Activated naive CD8-positive, alpha-beta T cell treated with anti-CD3 and anti-CD28 coated beads, Interleukin-2, amount 50 U/mL, for 16 hours (primary cell): Measurements from ENCODE around the gene TMEM208.

ENCODE experiments used
- DNase-seq: peaks from one replicate; pipeline ENCODE4 v3.0.0-alpha.2; 2020; ENCODE audit warnings: low read depth, low spot score

The TMEM208 gene

DNA sequence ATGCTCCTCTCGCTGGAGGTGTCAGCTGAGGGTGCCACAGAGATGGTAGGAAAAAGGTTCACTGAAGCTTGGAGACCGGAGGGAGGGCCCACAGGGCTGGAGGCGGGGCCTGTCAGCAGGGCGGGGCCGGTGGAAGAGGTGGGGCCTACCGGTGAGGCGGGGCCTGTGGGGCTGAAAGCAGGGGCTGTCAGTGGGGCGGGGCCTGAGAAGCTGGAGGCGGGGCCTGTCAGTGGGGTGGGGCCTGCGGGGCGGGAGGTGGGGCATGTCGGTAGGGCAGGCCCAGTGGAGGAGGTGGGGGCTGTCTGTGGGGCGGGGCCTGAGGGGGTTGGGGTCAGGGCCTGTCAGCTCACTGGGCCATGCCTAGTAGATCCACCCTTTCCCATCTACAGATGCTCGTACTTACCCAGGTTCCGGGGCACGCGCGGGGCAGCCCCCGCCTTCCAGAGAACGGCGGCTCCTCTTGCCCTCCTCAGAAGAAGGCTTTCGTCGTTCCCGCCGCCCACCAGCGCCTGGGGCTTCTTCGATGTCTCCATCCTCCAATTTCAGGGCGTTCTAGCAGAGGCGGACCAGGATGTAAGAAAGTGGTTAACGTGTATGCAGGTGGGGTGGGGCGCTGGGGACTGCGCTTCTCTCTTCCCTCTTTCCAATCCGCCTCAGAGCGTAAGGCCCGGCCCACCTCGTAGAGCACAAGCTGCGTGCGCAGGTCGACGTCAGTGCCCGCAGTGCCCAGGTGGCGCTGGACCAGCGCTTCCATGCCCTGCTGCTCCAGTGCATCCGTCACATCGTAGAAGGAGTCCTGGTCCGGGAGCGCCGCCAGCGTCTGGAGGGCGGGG, 9.8 kb downstream of the TMEM208 start:
- peak; percentile 41 for DNase-seq

DNA sequence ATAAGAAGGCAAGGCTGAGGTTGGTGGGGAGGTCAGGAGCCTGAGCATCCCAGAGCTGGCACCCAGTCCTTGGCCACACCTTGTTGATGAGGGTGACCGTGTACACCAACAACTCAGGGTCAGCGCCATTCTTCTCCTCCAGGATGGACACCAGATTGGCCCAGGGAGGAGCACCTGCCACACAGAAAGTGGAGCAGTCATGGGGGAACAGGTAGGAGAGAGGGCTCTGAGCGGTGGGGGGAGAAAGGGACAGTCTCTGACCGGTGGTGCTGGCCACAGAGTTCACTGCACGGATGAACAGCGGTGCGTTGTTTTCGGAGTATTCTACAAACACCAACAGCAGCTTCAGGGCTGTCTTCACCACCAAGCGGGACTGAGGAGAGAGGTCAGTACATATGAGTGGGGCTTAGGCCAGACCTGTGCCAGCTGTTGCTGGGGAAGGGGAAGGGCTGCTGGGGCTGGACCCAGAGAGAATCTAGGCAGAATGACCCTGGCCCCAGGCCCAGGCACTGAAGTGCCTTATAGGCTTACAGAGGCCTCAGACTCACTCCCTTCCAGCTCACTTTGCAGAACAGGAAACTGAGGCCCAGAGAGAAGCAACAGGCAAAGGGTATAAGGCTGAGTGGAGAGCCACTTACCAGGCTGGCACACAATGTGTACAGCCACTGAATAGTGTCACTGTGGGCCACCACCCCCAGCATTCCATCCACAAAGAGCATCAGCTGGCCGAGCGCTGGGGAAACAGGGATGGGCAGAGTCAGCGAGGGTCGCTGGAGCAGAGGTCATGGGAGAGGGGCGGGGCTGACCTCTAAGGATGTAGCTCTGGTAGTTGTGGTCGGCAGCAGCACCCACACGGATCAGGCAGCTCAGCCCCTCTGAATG, 10.7 kb downstream of the TMEM208 start:
- DNase-seq: no peak

DNA sequence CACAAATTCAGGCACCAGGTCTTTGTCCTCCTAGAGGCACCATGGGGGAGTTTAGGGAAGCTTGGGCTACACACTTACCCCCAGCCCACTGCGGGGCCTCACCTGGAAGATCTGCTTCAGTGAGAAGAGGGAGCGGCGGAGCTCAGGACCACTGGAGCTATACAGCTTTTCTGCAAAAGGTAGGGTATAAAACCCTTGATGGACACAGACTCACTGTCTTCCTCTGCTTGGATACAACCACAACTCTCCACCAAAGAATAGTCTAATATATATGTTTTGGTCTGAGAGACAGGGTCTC, 11.3 kb downstream of the TMEM208 start:
- DNase-seq: no peak

DNA sequence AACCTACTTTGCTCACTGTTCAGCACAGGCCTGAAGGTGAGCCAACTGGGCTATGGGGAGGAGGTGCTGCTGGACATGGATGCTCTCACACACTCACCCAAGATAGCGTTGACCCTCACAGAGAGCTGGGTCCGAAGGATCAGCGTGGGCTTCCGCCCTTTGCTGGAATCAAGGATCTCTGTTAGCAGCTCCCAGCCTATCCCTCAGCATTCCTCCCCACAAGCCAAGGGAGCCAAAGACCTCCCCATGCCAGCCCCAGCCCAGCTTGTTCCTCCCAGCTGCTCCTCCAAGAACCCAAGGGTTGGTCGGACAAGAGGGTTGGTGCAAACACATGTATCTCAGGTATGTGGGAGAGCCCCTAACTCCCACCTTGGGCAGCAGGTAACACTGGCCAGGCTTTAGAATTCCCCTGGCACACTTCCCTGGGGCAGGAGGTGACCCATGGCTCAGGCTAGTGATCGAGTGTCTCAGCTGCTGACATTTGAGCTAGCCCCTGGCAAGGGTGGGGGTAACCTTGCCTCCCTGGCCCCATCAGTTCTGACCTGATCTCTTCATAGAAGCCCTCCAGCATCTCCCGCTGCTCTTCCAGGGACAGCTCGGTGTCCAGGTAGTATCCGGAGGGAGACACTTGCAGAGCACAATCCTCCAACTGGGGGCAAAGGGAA, 12.0 kb downstream of the TMEM208 start:
- DNase-seq: no peak

DNA sequence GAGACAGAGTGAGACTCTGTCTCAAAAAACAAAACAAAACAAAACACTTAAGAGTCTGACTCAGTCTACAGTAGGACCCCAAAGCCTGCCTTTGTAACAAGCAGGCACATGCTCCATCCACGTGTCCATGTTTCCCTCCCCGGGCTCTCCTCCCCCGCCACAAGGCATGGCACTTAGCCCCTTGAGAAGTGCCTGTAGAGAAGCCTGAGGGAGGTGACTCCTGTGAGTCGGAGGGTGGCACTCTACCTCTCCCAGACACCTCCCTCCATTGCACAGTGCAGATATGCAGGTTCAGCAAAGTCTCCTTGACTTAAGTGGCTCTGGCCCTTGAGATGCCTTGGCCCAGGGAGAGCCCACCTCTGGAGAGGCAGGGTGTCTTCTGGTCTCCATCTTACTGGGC, 13.6 kb downstream of the TMEM208 start:
- DNase-seq: no peak

DNA sequence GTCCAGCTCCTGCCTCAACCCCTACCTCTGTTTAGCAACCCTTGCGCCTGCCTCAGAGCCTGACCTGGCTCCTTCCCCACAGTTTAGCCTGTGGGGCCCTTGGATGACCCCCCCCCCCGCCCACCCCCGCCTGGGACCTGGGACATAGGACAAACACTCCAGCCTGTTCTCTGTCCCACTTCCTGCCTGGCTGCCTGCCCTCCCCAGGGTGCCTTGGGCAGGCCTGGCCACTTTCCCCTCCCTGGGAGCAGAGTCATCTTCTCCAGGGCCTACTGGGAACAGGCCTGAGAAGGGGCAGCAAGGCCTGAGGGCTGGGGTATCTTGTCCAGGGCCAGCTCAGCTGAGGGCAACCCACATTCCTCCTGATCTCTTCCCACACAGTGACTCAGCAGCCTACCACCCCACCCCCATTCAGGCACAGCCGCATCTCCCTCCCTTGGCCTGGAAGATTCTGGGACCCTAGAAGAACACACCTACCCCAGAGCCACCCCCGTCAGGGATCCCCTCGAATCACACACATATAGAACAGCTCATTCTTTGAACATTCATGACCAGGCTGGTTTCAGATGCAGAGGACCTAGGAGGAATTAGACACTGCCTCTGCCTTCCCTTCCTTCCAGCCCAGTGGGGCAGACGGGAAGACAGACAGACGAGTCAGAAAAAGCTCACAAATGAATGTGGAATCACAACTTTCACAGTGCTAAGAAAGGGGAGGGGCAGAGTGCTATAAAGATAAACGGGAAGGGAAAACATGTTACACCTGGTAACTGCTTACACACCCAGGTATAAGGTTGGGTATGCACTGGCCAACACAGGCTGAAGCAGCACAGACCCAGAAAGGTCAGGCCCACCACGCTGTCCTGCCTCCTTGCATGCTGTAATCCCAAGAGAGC, 14.3 kb downstream of the TMEM208 start:
- DNase-seq: no peak

DNA sequence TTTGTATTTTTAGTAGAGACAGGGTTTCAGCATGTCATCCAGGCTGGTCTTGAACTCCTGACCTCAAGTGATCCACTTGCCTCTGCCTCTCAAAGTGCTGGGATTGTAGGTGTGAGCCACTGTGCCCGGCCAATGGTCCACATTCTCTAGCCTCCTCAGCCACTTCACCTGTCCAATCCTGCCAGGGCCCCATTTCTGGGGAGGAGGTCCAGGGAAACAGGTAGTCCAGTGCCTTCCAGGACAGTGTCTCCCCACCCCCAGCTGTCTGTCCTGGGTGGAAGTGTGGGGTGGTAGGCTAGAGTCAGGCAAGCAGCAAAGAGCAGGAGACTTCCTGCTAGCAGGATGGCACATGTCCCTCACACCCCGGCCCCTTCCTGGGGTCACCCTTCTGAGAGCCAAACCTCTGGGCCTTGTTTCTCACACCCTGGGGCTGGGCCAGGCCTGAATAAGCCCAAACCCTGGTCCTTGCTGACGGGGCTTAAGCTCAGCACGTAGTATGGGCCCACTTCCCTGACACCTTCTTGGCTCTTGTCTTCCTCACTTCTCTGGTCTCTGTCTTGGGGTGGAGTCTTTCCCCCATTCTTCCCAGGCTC, 15.3 kb downstream of the TMEM208 start:
- DNase-seq: no peak

DNA sequence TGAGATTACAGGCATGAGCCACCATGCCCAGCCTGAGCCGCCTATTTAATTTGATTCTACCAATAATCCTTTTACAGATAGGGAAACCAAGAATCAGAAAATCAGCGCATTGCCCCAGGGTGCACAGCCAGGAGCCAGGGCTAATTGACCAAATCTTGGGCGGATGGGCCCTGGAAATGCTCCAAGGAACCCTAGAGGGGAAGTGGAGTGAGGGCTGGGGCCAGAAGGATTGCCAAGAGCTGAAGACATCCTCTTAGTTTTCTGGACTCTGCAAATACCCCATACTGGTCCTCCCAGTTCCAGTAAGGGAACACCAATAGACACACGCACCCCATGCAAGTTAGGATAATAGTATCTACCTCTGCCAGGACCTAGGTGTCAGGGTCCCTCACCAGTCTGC, 16.6 kb downstream of the TMEM208 start:
- no peak for DNase-seq

DNA sequence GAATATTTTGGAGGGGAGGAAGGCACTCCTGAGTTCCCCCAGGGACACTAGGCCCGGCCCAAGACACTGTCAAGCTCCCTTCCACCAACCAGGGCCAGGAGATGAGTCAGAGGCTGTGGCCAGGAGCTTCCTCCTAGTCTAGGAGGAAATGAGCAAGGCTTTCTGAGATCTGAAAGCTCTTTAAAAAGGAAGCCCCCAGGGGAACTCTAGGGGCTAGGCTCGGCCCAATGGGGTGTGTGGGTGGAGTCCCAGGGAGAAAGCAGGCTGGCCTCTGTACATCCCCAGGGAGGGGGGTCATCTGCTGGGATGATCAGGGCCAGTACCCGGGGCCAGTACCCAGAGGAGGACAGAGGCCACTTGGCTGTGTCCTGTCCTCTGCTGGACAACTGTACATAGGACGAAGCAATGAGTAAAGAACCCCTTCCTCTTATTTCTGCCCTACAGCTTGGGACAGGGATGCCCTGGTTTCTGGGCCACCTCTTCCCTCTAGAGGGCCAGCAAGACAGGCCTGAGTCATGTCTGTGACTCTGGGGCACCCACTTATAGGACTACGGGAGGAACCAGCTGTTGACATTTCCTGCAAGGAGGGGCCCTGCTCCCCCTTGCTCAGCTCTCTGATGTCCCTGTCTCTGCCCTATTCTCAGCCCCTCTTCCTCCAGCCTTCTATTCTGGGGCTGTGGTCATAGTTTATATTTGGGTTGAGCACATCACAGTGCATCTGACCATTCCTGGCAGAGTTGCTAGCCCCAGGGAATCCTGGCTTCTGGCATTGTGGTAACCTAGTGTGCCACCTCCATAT, 17.7 kb downstream of the TMEM208 start:
- peak; percentile 58 for DNase-seq

DNA sequence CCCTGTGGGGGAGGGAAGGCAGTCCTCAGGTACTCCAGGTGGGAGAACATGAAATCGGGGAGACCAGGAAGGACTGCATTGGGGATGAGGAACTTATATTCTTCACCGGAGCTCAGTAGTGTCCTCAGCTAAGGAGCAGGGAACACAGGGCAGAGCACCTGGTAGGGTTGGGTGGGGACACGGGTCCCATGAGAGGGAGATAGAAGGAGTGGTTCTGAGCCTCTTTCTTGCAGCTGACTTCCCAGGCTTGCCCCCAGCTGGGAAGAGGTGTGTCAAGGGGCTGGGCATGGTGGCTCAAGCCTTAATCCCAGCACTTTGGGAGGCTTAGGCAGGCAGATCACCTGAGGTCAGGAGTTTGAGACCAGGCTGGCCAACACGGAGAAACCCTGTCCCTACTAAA, 18.3 kb downstream of the TMEM208 start:
- no peak for DNase-seq

DNA sequence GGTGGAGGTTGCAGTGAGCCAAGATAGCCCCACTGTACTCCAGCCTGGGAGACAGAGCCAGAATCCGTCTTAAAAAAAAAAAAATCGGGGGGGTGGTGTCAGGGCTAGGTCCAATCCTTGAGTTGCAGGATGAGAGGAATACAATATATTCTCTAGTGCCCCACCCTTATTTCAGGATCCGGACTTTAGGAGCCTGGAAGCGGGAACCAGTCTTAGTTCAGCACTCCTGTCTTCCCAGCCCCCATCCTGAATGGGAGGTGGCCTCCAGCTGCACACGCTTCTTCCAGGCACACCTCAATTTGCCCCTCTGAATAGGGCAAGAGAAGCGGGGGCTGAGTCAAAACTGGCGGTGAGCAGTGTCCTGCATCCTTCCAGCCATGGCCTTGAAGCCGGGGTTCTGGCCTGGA, 18.7 kb downstream of the TMEM208 start:
- no peak for DNase-seq

DNA sequence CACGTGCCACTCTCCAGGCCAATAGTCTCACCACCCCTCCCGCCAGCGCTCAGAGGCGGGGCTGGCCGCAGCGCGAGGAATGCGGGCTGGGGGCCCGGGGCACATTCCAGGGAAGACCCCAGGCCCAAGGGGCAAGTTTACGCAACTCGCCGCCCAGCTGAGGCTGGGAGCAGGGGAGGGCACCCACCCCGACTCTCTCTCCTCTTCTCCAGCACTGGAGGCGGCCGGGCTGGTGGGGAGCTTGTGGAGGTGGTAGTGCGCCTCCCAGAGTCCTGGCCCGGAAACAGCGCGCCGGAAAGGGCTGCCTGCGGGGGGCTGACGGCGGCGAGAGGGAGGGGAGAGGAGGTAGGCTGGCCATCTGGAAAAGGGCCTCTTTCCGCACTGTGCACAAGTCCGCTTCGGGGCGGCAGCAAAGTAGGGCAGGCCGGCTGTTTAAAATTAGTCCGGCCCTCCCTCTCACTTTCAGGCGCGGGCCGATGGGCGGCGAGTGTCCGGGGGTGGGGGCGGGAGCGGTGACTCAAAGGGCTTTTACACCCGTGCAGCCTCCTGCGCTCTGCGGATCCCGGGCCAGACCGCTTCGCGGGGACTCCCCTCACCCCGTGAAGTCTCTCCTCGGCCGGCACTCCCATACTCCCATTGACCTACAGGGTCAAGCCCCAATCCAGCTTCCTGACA, 19.3 kb downstream of the TMEM208 start:
- DNase-seq: no peak

DNA sequence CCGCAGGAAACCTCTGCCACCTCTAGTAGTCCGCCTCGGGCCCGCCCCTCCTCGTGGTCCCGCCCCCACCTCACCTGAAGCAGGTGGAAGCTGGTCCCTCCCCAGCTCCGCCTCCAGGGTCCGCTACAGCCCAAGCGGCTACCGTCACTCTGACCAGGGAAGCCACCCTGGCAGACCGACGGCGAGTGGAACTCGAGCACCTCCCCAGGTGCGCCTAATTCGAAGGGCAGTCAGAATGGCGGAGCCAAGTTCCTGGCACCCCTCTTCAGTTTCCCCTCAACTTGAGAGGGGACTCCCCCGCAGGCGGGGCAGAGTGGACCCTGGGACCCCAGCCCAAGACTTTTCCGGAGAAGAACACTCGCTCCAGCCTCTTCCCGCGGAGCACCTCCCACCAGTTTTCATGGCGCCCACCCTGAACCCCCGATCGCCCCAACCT, 19.8 kb downstream of the TMEM208 start:
- no peak for DNase-seq

DNA sequence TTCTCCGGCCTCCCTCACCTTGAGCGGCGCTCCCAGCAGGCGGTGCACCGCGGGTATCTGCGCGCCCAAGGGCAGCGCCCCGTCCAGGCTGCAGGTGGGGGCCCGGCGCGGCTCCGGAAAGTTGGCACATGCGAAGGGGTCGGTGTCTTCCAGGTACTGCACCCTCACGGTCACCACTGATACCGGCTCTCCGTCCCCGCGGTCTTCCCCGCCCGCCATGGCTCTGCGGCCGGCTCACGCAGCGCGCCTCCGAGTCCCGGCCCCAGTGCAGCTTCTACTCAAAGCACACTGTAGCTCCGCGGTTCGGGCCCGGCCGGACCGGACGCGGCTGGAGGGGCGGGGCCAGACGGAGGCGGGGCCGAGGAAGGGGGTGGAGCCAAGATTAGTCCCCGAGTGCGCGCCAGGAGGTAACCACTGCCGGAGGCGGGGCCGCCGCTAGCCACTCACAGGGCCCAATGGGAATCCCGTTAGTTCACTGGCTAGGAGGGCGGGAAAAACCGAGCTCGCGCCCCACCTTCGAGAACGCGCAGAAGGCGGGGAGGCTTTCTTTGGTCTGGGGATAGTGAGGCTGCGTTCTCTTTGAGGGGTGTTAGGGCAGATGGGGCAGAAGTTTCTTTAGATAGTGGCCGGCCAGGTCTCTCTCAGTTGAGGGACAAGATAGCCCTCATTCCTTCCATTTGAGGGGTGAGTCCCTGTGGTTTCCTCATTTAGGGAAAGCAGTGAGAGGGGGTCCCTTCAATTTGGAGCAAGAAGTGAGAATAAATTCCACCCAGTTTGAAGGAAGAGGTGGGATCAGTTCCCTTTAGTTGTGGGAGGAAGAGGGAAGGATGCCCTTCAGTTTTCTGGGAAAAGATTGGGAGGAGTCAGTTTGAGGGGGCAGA, 20.5 kb downstream of the TMEM208 start, which contains the start of gene FHOD1:
TSS of gene FHOD1 (minus strand) at position 290 of the 881 bp plus-strand sequence. CDS start at position 219, 71 bp downstream.
- peak; percentile 92 for DNase-seq

DNA sequence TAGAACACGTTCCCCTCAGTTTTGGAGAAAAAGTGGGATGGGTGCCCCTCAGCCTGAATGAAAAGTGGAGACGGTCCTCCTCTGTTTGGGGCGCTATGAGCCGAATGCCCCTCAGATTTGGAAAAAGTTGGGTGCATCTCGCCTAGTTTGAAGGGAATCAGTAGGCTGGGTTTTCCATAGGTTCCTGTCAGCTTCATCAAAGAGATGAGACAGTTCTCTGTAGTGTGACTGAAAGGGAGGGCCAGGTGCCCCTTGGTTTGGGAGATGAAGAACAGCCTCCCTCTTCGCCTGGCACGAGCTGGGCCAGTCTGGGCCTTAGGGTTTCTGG, 21.1 kb downstream of the TMEM208 start:
- no peak for DNase-seq

DNA sequence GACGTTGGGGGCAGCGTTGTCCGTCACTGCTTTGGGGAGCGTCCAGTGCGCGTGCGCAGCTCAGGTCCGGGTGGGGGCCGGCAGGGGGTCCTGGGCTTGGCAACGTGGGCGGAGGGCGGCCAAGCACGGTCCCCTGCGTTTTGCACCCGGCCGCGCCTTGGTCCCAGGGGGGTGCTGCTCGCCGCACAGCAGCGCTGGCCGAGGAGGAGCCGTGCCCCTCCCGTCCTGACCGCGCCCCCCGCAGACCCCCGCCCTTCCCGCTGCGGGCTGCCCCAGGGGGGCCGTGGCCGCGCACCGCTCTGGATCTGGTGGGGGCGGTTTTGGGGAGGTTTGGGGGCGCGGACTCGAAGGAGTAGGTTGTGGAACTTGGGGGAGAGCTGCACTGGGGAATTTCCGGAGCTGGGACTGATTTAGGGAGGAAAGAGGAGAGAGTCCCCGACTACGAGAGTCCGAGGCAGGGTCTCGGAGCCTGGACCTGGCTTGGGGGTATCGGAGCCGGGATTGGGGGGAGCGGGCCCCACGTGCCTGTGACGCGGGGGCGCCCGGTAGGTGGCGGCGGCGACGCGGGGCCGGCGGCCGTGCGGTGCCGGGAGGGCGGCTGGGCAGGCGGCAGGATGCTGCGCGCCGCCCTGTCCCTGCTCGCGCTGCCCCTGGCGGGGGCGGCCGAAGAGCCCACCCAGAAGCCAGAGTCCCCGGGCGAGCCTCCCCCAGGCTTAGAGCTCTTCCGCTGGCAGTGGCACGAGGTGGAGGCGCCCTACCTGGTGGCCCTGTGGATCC, 21.7 kb downstream of the TMEM208 start, which contains the start of gene SLC9A5:
TSS of gene SLC9A5 (plus strand) at position 579 of the 777 bp plus-strand sequence. CDS start at position 615, 36 bp downstream.
- no peak for DNase-seq

DNA sequence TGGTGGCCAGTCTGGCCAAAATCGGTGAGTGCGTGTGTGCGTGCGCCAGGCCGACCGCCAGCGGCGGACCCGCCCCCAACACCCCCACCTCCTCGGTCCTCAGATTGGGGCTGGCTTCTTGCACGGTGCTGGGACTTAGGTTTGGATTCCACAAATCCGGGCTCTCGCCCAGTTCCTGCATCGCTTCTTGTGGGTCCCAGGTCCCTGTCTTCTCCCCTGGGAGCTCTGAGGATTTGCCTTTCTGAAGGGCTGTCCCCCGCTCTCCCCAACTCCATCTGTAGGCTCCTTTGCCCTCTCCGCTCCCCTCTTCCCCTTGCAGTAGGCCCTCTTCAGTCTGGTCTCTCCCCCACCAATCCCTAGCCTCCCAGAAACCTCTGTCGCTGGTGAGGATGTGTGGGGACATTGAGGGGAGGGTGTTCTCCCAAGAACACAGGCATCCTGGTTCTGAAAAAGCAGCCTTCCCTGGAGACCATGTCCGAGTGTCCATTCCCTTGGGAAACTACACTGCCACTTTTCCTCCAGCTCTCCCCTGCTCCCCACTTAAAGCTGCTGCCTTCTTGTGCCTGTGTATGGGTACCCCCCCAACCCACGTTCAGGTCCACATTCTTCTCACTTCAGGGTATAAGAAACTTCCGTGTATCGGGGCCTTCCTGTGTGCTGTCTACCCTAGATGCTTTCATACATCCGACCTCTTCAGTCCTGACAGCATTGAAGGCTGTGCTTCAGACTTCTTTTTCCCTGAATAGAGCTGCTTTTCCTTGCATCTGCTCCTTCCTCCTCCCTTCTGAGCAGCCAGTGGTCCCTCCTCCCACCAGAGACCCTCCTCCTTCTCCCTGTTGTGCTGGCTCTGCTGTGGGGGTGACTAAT, 22.5 kb downstream of the TMEM208 start:
- DNase-seq: no peak
